Measurements from ENCODE around the gene KIAA0040. TPM values are rescaled to one million over a fixed set of nuclear protein-coding genes. Genes with fewer than 3 reads are reported as not detected.

KIAA0040 gene
- total RNA-seq, 1 experiment from 2014 or later = 15.0 TPM

GRCh38 chr1:175225805-175226129, 33.2 kb upstream of the KIAA0040 start (continued):
- TF ChIP-seq AFF4 (CRISPR knock-in tag; IDR thresholded peaks at IDR 0.05; ENCODE audit: borderline replicate concordance) (no peak), ATF3 (CRISPR knock-in tag; conservative IDR thresholded peaks at IDR 0.05) (no peak), HMGXB4 (CRISPR knock-in tag; IDR thresholded peaks at IDR 0.05) (no peak)

GRCh38 chr1:175222296-175222938, 29.8 kb upstream of the KIAA0040 start:
- CTCF ChIA-PET = interaction anchor here (0.9 to 1.3 kb wide), 9 partner anchors 31 to 97 kb away, joined by 3 to 29 read pairs (median 5); partner anchors contain the start of gene KIAA0040
- no peaks in the 10 kb centered on the region for H3K9me3 Mint-ChIP-seq
- H3K4me3 Mint-ChIP-seq = no peak overlapping the region
- TF ChIP-seq PRRX2 (CRISPR knock-in tag; IDR thresholded peaks at IDR 0.05) (no peak), ZBTB21 (CRISPR knock-in tag; IDR thresholded peaks at IDR 0.05; ENCODE audit: borderline replicate concordance) (no peak), EMX1 (CRISPR knock-in tag; IDR thresholded peaks at IDR 0.05) (no peak), JUN (CRISPR knock-in tag; IDR thresholded peaks at IDR 0.05) (no peak), ZNF671 (CRISPR knock-in tag; IDR thresholded peaks at IDR 0.05) (no peak), ZNF317 (CRISPR knock-in tag; IDR thresholded peaks at IDR 0.05; ENCODE audit: borderline replicate concordance, low read depth) (no peak), GABPB1 (CRISPR knock-in tag; IDR thresholded peaks at IDR 0.05) (no peak)
- no peaks in the 10 kb centered on the region for H3K36me3 Mint-ChIP-seq
- ATAC-seq (no peak), DNase-seq (ENCODE audit: low spot score) (no peak)
- POLR2A ChIA-PET = no interaction called here
- no peaks in the 10 kb centered on the region for H3K27me3 Mint-ChIP-seq (ENCODE audit: low read depth)
- peaks cover 32% of the 10 kb centered on the region for H3K4me1 Mint-ChIP-seq
- no peak overlapping the region; the same call in 1 of the 2 replicates for H3K27ac Mint-ChIP-seq

GRCh38 chr1:175221557-175222175, 29.1 kb upstream of the KIAA0040 start:
- Mint-ChIP-seq H3K9me3 (no peaks in the 10 kb centered on the region), H3K27me3 (ENCODE audit: low read depth) (no peaks in the 10 kb centered on the region), H3K27ac (peak overlapping the region; percentile 75), H3K4me3 (no peak overlapping the region), H3K36me3 (no peaks in the 10 kb centered on the region), H3K4me1 (peaks cover 31% of the 10 kb centered on the region)
- DNase-seq (ENCODE audit: low spot score) (peak; percentile 63), ATAC-seq (peak; percentile 87)
- ChIA-PET POLR2A (no interaction called here), CTCF (interaction anchor here (0.6 to 1.3 kb wide), 10 partner anchors 30 to 192 kb away, joined by 3 to 29 read pairs (median 7); partner anchors contain the start of gene KIAA0040)
- TF ChIP-seq TP53 (CRISPR knock-in tag; IDR thresholded peaks at IDR 0.05) (no peak), GABPB1 (CRISPR knock-in tag; IDR thresholded peaks at IDR 0.05) (no peak), IRF1 (CRISPR knock-in tag; IDR thresholded peaks at IDR 0.05) (no peak), HMGXB4 (CRISPR knock-in tag; IDR thresholded peaks at IDR 0.05) (0 out of 2 replicates have a peak, but pooled peaks have one; percentile 51), ARID4B (CRISPR knock-in tag; IDR thresholded peaks at IDR 0.05; ENCODE audit: borderline replicate concordance) (no peak)

Data from WTC11 (cell line).